ENCODE data around the gene MPST.

The MPST gene

DNA sequence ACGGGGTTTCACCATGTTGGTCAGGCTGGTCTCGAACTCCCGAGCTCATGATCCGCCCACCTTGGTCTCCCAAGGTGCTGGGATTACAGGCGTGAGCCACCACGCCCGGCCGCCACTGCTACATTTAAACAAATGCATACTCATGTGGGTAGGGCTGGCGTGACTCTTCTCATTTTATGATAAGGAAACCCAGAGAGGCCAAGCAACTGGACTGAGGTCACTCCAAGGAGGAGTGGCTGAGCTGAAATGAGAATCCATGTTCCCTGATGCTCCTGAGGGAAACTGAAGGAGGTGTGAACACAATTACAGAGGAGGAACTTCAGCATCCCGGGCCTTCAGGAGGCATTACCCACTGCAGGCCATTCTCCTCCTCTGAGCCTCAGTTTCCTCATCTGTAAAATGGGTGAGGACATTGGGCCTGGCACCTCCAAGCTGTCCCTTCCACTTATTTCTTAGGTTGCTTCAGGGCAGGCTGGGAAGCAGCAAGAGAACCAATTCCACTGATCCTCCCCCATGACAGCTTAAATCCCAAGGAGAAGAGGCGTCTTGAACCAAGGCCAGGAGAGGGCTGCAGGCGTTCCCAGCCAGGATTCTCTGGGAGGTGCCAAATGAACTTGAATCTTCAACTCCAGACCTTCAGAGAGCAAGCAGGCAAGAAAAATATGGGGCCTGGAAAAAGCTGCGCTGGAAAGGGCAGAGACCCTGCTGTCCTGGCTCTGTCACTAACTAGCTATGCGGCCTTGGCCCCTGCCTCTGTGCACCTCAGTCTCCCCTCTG is 3.2 kb upstream of the MPST start:
- Histone ChIP-seq H3K4me3 (replicated peaks; ENCODE audit: low read depth, low read length) (no peak overlapping the region), H3K36me3 (ENCODE audit: control insufficient read depth, insufficient read depth, low read length) (no peaks in the 10 kb centered on the region; the same call in 1 of the 2 replicates), H3K27me3 (replicated peaks; ENCODE audit: control insufficient read depth, insufficient read depth, low read length) (no peaks in the 10 kb centered on the region)
- TF ChIP-seq, protein P1, sequence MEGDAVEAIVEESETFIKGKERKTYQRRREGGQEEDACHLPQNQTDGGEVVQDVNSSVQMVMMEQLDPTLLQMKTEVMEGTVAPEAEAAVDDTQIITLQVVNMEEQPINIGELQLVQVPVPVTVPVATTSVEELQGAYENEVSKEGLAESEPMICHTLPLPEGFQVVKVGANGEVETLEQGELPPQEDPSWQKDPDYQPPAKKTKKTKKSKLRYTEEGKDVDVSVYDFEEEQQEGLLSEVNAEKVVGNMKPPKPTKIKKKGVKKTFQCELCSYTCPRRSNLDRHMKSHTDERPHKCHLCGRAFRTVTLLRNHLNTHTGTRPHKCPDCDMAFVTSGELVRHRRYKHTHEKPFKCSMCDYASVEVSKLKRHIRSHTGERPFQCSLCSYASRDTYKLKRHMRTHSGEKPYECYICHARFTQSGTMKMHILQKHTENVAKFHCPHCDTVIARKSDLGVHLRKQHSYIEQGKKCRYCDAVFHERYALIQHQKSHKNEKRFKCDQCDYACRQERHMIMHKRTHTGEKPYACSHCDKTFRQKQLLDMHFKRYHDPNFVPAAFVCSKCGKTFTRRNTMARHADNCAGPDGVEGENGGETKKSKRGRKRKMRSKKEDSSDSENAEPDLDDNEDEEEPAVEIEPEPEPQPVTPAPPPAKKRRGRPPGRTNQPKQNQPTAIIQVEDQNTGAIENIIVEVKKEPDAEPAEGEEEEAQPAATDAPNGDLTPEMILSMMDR (IDR thresholded peaks at IDR 0.05; ENCODE audit: insufficient read depth, low read length, poor library complexity, severe bottlenecking), result no peak
- DNase-seq (ENCODE audit: extremely low read depth, insufficient read length), result no peak

GRCh38 chr22:37017356-37017755 is 2.2 kb upstream of the MPST start:
- TF ChIP-seq, protein P1 (IDR thresholded peaks at IDR 0.05; ENCODE audit: insufficient read depth, low read length, poor library complexity, severe bottlenecking), result no peak
- DNase-seq (ENCODE audit: extremely low read depth, insufficient read length), result no peak
- H3K4me3 ChIP-seq (replicated peaks; ENCODE audit: low read depth, low read length), result no peak overlapping the region
- H3K27me3 ChIP-seq (replicated peaks; ENCODE audit: control insufficient read depth, insufficient read depth, low read length), result no peaks in the 10 kb centered on the region
- H3K36me3 ChIP-seq (ENCODE audit: control insufficient read depth, insufficient read depth, low read length), result no peaks in the 10 kb centered on the region; the same call in 1 of the 2 replicates

- no peak for DNase-seq (ENCODE audit: extremely low read depth, insufficient read length)
- H3K27me3 ChIP-seq (replicated peaks; ENCODE audit: control insufficient read depth, insufficient read depth, low read length), result no peaks in the 10 kb centered on the region
- TF ChIP-seq, protein P1 (IDR thresholded peaks at IDR 0.05; ENCODE audit: insufficient read depth, low read length, poor library complexity, severe bottlenecking), result no peak
- no peaks in the 10 kb centered on the region; the same call in 1 of the 2 replicates for H3K36me3 ChIP-seq (ENCODE audit: control insufficient read depth, insufficient read depth, low read length)
- peak overlapping the region; percentile 68 for H3K4me3 ChIP-seq (replicated peaks; ENCODE audit: low read depth, low read length)
Measured at GRCh38 chr22:37018086-37018814, 1.3 kb upstream of the MPST start.

DNA sequence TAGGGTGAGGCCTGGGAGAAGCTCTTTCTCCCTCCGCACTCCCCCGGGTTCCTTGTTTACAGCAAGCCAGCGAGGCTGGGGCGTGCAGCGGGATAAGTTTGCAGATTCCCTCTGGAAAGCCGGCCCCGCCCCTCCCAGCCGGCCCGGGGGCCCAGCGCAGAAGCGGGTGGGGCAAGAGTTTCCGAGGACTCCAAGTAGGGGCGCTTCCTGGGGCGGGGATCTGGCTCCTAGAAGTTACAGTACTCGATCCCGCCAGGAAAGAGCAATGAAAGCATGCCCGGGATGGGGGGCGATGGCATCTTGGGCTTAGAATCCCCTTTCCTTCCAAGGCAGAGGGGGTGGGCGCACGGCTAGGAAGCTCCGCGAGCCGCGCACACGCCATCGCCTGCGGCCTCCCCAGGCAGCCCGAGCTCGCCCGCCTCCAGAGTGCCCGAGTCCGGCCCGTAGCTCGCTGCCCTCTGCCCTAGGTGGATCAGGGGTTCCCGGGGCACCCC is 680 bp upstream of the MPST start:
- Histone ChIP-seq H3K27me3 (replicated peaks; ENCODE audit: control insufficient read depth, insufficient read depth, low read length) (no peaks in the 10 kb centered on the region), H3K4me3 (replicated peaks; ENCODE audit: low read depth, low read length) (peak overlapping the region; percentile 68), H3K36me3 (ENCODE audit: control insufficient read depth, insufficient read depth, low read length) (no peaks in the 10 kb centered on the region; the same call in 1 of the 2 replicates)
- TF ChIP-seq, protein P1 (IDR thresholded peaks at IDR 0.05; ENCODE audit: insufficient read depth, low read length, poor library complexity, severe bottlenecking), result no peak
- DNase-seq (ENCODE audit: extremely low read depth, insufficient read length), result no peak

DNA sequence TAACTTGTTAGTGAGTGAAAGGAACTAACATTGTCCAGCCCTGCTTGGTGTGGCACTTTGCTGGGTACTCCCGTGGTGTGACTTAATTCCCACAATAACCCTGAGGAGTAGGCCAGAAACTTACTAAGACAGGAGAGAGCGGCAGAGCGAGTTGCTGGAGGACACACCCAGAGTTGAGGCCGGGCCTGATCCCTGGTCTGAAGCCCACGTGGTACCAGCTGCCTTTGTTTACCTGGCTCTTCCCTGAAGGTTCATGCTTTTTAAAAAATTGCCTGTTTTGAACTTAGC is 594 bp downstream of the MPST start:
- Histone ChIP-seq H3K27me3 (replicated peaks; ENCODE audit: control insufficient read depth, insufficient read depth, low read length) (no peaks in the 10 kb centered on the region), H3K36me3 (ENCODE audit: control insufficient read depth, insufficient read depth, low read length) (no peaks in the 10 kb centered on the region; the same call in 1 of the 2 replicates), H3K4me3 (replicated peaks; ENCODE audit: low read depth, low read length) (peak overlapping the region; percentile 66)
- DNase-seq (ENCODE audit: extremely low read depth, insufficient read length), result no peak
- TF ChIP-seq, protein P1 (IDR thresholded peaks at IDR 0.05; ENCODE audit: insufficient read depth, low read length, poor library complexity, severe bottlenecking), result no peak

Measured in GM06990 (cell line).